PC-9 (cell line): ENCODE results near the gene GID8. TPM values are rescaled to one million over a fixed set of nuclear protein-coding genes. Genes with fewer than 3 reads are reported as not detected.

Experiments used
- BruUV-seq: library from RNA; stranded (reverse); fragments of 400-500 nt; replicated peaks from 2 replicates; lab custom pipeline; 2021; lab: Mats Ljungman, UMichigan
- CTCF ChIA-PET: fragments of 300-600 bp; sonication (Branson Sonifier 250); formaldehyde crosslinking; loops from one replicate; lab custom pipeline; 2022; ENCODE audit warnings: antibody characterized with exemption; lab: Charles Lee
- POLR2A ChIA-PET: fragments of 300-600 bp; sonication (Branson Sonifier 250); formaldehyde crosslinking; loops from one replicate; lab custom pipeline; 2022; ENCODE audit warnings: antibody characterized with exemption; ENCODE audit not compliant: unreplicated experiment; lab: Charles Lee
- DNase-seq, 2 experiments: peaks; one replicate each; pipeline versions ENCODE4 v3.0.0 to v3.0.0-alpha.2; 2015 to 2022; ENCODE audit warnings: mixed read lengths in 1 of 2
- H2AFZ ChIP-seq: fragments of 200-600 bp; sonication (generic); 2 replicates; pipeline ENCODE4 v1.8.1; 2017; ENCODE audit warnings: antibody characterized with exemption
- H3F3A ChIP-seq: fragments of 200-600 bp; sonication (generic); 2 replicates; pipeline ENCODE4 v1.8.1; 2017; ENCODE audit warnings: antibody characterized with exemption, mild to moderate bottlenecking, low read depth; ENCODE audit not compliant: insufficient read depth
- H3K27ac ChIP-seq: fragments of 200-600 bp; sonication (generic); 2 replicates; pipeline ENCODE4 v1.6.1; 2016; ENCODE audit warnings: mixed run types
- H3K27me3 ChIP-seq: fragments of 200-600 bp; sonication (generic); 2 replicates; pipeline ENCODE4 v1.6.1; 2016; ENCODE audit warnings: low read depth, mixed run types; ENCODE audit not compliant: insufficient read depth
- H3K36me3 ChIP-seq: fragments of 200-600 bp; sonication (generic); 2 replicates; pipeline ENCODE4 v1.6.1; 2016; ENCODE audit warnings: low read depth, mixed run types
- H3K4me1 ChIP-seq: fragments of 200-600 bp; sonication (generic); replicated peaks from 2 replicates; pipeline ENCODE4 v1.6.1; 2016; ENCODE audit warnings: mixed run types; ENCODE audit not compliant: insufficient read depth
- H3K4me2 ChIP-seq: fragments of 200-600 bp; sonication (generic); 2 replicates; pipeline ENCODE4 v1.6.1; 2017; ENCODE audit warnings: mixed run types
- H3K4me3 ChIP-seq: fragments of 200-600 bp; sonication (generic); 2 replicates; pipeline ENCODE4 v1.6.1; 2016; ENCODE audit warnings: mixed run types
- H3K79me2 ChIP-seq: fragments of 200-600 bp; sonication (generic); 2 replicates; pipeline ENCODE4 v1.6.1; 2017; ENCODE audit warnings: low read depth, mixed run types
- H3K9me2 ChIP-seq: fragments of 200-600 bp; sonication (generic); 2 replicates; pipeline ENCODE4 v1.8.1; 2017; ENCODE audit warnings: mild to moderate bottlenecking; ENCODE audit not compliant: insufficient read depth
- H3K9me3 ChIP-seq: fragments of 200-600 bp; sonication (generic); 2 replicates; pipeline ENCODE4 v1.8.1; 2016; ENCODE audit warnings: low read depth; ENCODE audit not compliant: insufficient read depth
- H4K20me1 ChIP-seq: fragments of 200-600 bp; sonication (generic); 2 replicates; pipeline ENCODE4 v1.8.1; 2017; ENCODE audit not compliant: insufficient read depth
- EZH2 ChIP-seq: fragments of 200-600 bp; sonication (generic); IDR thresholded peaks from 2 replicates; pipeline ENCODE4 v1.8.0; 2017; ENCODE audit warnings: antibody characterized with exemption, low read depth
- intact Hi-C: fragments of 100-400 bp; cut with micrococcal nuclease; formaldehyde crosslinking; loops from one replicate; pipeline ENCODE4 v1.10.0; 2022; ENCODE audit not compliant: unreplicated experiment
- total RNA-seq: library from RNA; stranded (reverse); gene quantifications from 2 replicates; pipeline ENCODE4 v1.2.3, GENCODE V29; 2021
- TF ChIP-seq, protein P1 (sequence below): fragments of 200-600 bp; sonication (generic); conservative IDR thresholded peaks from 2 replicates; pipeline ENCODE4 v1.6.1; 2017; ENCODE audit warnings: mixed run types, antibody characterized with exemption, mild to moderate bottlenecking, moderate library complexity

The GID8 gene
- total RNA-seq, 1 experiment from 2014 or later = 45.7 TPM

DNA sequence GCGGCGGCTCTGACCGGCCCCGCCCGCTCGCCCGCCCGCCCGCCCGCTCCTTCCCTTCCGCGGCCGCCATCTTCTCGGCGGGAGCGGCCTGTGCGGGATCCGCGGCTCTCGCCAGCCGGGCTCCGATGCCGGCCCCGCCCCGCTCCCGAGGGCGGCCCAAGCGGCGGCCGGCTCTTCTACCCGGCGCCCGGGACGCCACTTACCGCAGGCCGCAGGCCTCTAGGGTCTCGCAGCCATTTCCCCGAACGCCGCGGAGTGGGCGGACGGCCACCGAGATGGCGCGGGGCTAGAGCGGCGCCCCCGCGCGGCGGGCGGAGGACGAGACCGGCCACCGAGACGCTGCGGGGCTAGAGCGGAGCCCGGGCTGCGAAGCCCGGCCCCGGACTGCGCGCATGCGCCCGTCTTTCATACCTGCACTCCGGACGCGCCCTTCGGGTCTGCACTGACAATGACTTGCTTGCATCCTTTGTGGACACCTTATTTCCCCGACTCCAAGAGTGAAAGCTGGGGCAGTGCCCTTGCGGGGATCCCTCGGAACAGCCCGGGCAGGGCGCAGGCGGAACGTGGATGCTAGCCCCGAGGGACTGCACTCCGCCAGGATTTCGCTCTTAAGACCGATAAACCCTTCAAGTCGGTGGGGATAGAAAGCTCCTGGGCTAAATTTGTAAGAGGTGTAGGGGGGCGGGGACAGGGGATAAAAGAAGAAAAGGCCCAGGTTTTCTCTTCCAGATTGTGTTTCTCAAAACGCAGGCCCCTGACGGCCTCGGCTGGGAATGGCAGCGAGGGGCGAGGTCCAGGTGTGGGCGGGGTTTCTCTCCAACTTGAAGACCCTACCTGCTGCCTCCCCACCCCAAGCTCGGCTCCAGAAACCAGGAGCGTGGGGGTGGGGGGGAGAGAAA, 11.5 kb upstream of the GID8 start, which contains the start of gene DIDO1:
DIDO1 (minus strand) TSS at position 277 of the 899 bp plus-strand sequence.
- H3K27ac ChIP-seq = peak within 1 kb of the TSS; percentile 81
- peaks cover 57% of the 10 kb centered on the region for H4K20me1 ChIP-seq
- H3K4me1 ChIP-seq = peaks cover 35% of the 10 kb centered on the region
- H3K36me3 ChIP-seq = no peaks in the 10 kb centered on the region
- peak within 1 kb of the TSS; percentile 74 for H2AFZ ChIP-seq
- no peaks in the 10 kb centered on the region for H3K9me3 ChIP-seq
- no TSS peak for BruUV-seq
- peaks cover 94% of the 10 kb centered on the region for H3K79me2 ChIP-seq
- no peaks in the 10 kb centered on the region for H3K9me2 ChIP-seq
- H3F3A ChIP-seq = peaks cover 40% of the 10 kb centered on the region
- peak within 1 kb of the TSS; percentile 75 for H3K4me3 ChIP-seq
- no peaks in the 10 kb centered on the region for H3K27me3 ChIP-seq
- H3K4me2 ChIP-seq = peak within 1 kb of the TSS; percentile 96
- TF ChIP-seq, protein P1, sequence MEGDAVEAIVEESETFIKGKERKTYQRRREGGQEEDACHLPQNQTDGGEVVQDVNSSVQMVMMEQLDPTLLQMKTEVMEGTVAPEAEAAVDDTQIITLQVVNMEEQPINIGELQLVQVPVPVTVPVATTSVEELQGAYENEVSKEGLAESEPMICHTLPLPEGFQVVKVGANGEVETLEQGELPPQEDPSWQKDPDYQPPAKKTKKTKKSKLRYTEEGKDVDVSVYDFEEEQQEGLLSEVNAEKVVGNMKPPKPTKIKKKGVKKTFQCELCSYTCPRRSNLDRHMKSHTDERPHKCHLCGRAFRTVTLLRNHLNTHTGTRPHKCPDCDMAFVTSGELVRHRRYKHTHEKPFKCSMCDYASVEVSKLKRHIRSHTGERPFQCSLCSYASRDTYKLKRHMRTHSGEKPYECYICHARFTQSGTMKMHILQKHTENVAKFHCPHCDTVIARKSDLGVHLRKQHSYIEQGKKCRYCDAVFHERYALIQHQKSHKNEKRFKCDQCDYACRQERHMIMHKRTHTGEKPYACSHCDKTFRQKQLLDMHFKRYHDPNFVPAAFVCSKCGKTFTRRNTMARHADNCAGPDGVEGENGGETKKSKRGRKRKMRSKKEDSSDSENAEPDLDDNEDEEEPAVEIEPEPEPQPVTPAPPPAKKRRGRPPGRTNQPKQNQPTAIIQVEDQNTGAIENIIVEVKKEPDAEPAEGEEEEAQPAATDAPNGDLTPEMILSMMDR = peak; percentile 71; the same call in 1 of the 2 replicates
- no peak for TF ChIP-seq EZH2
- POLR2A ChIA-PET = no interaction called here
- CTCF ChIA-PET = interaction anchor here (0.7 kb wide), 1 partner anchor 383 kb away, joined by 7 read pairs; no protein-coding TSS in a partner anchor
- intact Hi-C loops = loop anchor here (1.0 to 5.0 kb wide), 2 partner anchors 11 to 304 kb away; no protein-coding TSS in a partner anchor
- peak; percentile 73 to 91 for DNase-seq

DNA sequence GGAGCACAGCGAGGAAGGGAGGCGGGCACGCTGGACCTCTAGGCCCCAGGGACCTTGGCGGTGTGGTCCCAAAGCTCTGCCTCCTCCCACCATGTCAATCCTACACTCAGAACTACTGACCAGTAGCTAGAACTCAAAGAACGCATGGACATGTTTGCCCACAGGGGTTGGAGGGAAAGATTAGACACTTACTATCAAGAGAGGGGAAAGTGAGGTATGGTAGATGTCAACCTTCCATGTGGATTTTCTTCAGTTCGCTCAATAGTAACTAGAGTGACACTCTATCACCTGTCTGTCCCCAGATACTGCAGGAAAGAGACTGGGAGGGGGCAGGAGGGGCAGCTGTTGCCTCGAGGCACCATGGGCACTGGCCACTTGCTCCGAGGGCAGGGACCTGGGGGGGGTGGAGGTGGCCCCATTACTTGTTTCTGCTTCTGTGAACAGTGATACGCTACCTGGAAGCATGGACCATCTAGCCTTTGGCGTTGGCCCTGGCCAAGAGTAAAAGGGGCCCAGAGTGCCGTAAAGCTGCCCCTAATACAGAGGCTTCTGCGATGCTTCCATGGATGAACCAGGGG, 10.7 kb upstream of the GID8 start:
- Histone ChIP-seq H3K4me2 (peak overlapping the region; percentile 96), H3K27ac (peak overlapping the region; percentile 27), H3K4me3 (peak overlapping the region; percentile 75; the same call in 1 of the 2 replicates), H4K20me1 (peaks cover 53% of the 10 kb centered on the region), H3K4me1 (peaks cover 35% of the 10 kb centered on the region), H3F3A (peaks cover 40% of the 10 kb centered on the region), H2AFZ (no peak overlapping the region), H3K36me3 (no peaks in the 10 kb centered on the region), H3K79me2 (peaks cover 94% of the 10 kb centered on the region), H3K27me3 (no peaks in the 10 kb centered on the region), H3K9me2 (no peaks in the 10 kb centered on the region), H3K9me3 (no peaks in the 10 kb centered on the region)
- ChIA-PET CTCF (no interaction called here), POLR2A (no interaction called here)
- intact Hi-C loops = loop anchor here (5.0 kb wide), 1 partner anchor 305 kb away; no protein-coding TSS in a partner anchor
- TSS peak; percentile 47 for BruUV-seq
- TF ChIP-seq, protein P1 = no peak
- TF ChIP-seq EZH2 = no peak
- no peak for DNase-seq

DNA sequence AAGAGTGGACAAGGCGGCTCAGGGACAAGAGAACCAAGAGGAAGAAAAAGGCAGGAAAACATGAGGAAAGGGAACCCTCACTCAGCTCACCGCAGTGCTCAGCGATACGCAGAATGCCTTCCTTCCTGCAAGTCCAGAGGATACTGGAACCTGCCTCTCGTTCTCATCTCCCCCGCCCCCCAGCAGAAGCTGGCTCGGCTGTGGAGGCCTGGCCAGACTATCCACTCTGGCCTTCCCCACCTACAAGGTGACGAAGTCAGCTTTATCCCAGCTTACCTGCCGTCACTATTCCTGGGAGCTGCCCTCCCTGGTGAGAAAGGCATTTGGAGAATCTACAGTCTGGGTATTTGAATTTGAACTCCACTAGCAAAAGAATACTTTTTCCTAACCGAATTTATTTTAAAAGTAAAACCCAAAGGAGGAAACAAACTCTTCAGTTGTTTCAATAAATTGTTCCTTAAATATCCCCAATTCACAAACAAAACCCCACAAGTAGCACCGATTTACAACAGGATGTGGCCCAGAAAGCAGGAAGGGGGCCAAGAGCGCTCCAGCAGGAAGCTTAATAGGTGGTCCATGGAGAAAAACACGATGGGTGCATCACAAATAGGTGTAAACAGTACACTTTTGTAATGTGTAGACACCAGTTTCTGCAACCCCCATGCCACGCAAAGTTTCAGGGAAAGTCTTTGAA, 9.6 kb upstream of the GID8 start:
- Histone ChIP-seq H3F3A (peaks cover 40% of the 10 kb centered on the region), H4K20me1 (peaks cover 52% of the 10 kb centered on the region), H3K79me2 (peaks cover 94% of the 10 kb centered on the region), H3K4me2 (no peak overlapping the region), H3K4me3 (no peak overlapping the region), H3K9me2 (no peaks in the 10 kb centered on the region), H3K27ac (no peak overlapping the region), H3K4me1 (peaks cover 25% of the 10 kb centered on the region), H3K36me3 (no peaks in the 10 kb centered on the region), H2AFZ (no peak overlapping the region), H3K27me3 (no peaks in the 10 kb centered on the region), H3K9me3 (no peaks in the 10 kb centered on the region)
- POLR2A ChIA-PET = no interaction called here
- no peak for DNase-seq
- BruUV-seq = no TSS peak
- intact Hi-C loops = loop anchor here (5.0 kb wide), 1 partner anchor 306 kb away; no protein-coding TSS in a partner anchor
- no peak for TF ChIP-seq EZH2
- TF ChIP-seq, protein P1 = no peak
- CTCF ChIA-PET = interaction anchor here (0.6 kb wide), 1 partner anchor 27 kb away, joined by 3 read pairs; no protein-coding TSS in a partner anchor
